HG02870 (cell line): ENCODE results near the gene PRXL2A.
"Not testable (repeated sequence)": the region's sequence is repeated elsewhere in the genome, so short reads cannot be mapped to it uniquely, and the experiment has no call there.

Experiments
- ATAC-seq: cut with Tn5 transposase; IDR thresholded peaks from one replicate; pipeline ENCODE4 v1.9.1; 2021; ENCODE audit warnings: mild to moderate bottlenecking, moderate library complexity; ENCODE audit not compliant: unreplicated experiment

The PRXL2A gene

GRCh38 chr10:80408242-80409101 lies at the start of gene PRXL2A:
TSS of gene PRXL2A (plus strand) at chr10:80408551. CDS start at chr10:80420468, 11,917 bp downstream.
- peak; percentile 93 for ATAC-seq

- ATAC-seq: not testable (repeated sequence)
These were observed 49.4 kb upstream of the PRXL2A start for GRCh38 chr10:80358925-80359324.

GRCh38 chr10:80359644-80360043 lies 48.7 kb upstream of the PRXL2A start:
- ATAC-seq: no peak

GRCh38 chr10:80365510-80365909 lies 42.8 kb upstream of the PRXL2A start:
- no peak for ATAC-seq

- ATAC-seq: no peak
These were observed 36.9 kb upstream of the PRXL2A start for GRCh38 chr10:80371467-80371866.

- no peak for ATAC-seq
These were observed 35.7 kb upstream of the PRXL2A start for GRCh38 chr10:80372675-80373074.

GRCh38 chr10:80373502-80373901 lies 34.8 kb upstream of the PRXL2A start:
- ATAC-seq: no peak

GRCh38 chr10:80379701-80380100 lies 28.6 kb upstream of the PRXL2A start:
- no peak for ATAC-seq

GRCh38 chr10:80380185-80380584 lies 28.2 kb upstream of the PRXL2A start:
- no peak for ATAC-seq

GRCh38 chr10:80382989-80383388 lies 25.4 kb upstream of the PRXL2A start:
- ATAC-seq: no peak

GRCh38 chr10:80390740-80391139 lies 17.6 kb upstream of the PRXL2A start:
- ATAC-seq: no peak

GRCh38 chr10:80392250-80392649 lies 16.1 kb upstream of the PRXL2A start:
- no peak for ATAC-seq

- no peak for ATAC-seq
These were observed 13.9 kb upstream of the PRXL2A start for GRCh38 chr10:80394358-80394916.

GRCh38 chr10:80397014-80397413 lies 11.3 kb upstream of the PRXL2A start:
- no peak for ATAC-seq

- no peak for ATAC-seq
These were observed 8.1 kb upstream of the PRXL2A start for GRCh38 chr10:80400136-80400804.

GRCh38 chr10:80405035-80405434 lies 3.3 kb upstream of the PRXL2A start:
- ATAC-seq: no peak

GRCh38 chr10:80405626-80406025 lies 2.7 kb upstream of the PRXL2A start:
- ATAC-seq: no peak

- no peak for ATAC-seq
These were observed 2.1 kb upstream of the PRXL2A start for GRCh38 chr10:80406204-80406603.

GRCh38 chr10:80407812-80408241 lies 524 bp upstream of the PRXL2A start:
- peak; percentile 15 for ATAC-seq

GRCh38 chr10:80409121-80409520 lies 770 bp downstream of the PRXL2A start:
- no peak for ATAC-seq

- ATAC-seq: no peak
These were observed 1.8 kb downstream of the PRXL2A start for GRCh38 chr10:80410122-80410521.
